WTC11 (cell line): ENCODE data around the gene IDH3A.

ENCODE experiments used
- CREM ChIP-seq: sonication (generic); formaldehyde crosslinking; IDR thresholded peaks from 2 replicates; pipeline ENCODE4 v1.8.1; 2022; ENCODE audit warnings: mild to moderate bottlenecking, missing genetic modification reagents, moderate library complexity
- CTCF ChIP-seq: fragments of 200-600 bp; IDR thresholded peaks from 2 replicates; pipeline ENCODE4 v1.8.0; 2022; ENCODE audit warnings: antibody characterized with exemption
- SMAD3 ChIP-seq: sonication (generic); formaldehyde crosslinking; IDR thresholded peaks from 2 replicates; pipeline ENCODE4 v1.8.0; 2022; ENCODE audit warnings: missing genetic modification reagents, mild to moderate bottlenecking, borderline replicate concordance
- USF2 ChIP-seq: sonication (generic); formaldehyde crosslinking; IDR thresholded peaks from 2 replicates; pipeline ENCODE4 v1.8.1; 2023; ENCODE audit warnings: mild to moderate bottlenecking, missing genetic modification reagents, moderate library complexity

GRCh38 chr15:78192826-78193594 is 43.8 kb downstream of the IDH3A start:
- no peak for TF ChIP-seq CTCF
- TF ChIP-seq CREM: no peak
- TF ChIP-seq USF2 (CRISPR knock-in tag): no peak
- no peak for TF ChIP-seq SMAD3 (CRISPR knock-in tag)
